ENCODE data around the gene SLC39A3. TPM values are rescaled to one million over a fixed set of nuclear protein-coding genes. Genes with fewer than 3 reads are reported as not detected.

SLC39A3 gene
- total and polyA plus RNA-seq, 2 of the 8 experiments (the other 6 are each of a cell fraction or from before 2014, with no cell fraction given): 33.0 to 52.9 TPM

- FAIRE-seq: no peak
- CTCF ChIA-PET (ENCODE audit: partially characterized antibody): interaction anchor here (0.9 to 1.3 kb wide), 5 partner anchors 11 to 424 kb away, joined by 3 to 5 read pairs (median 4); no protein-coding TSS in a partner anchor
Observed at GRCh38 chr19:2787115-2787514, 47.3 kb upstream of the SLC39A3 start.

More at GRCh38 chr19:2787115-2787514, 47.3 kb upstream of the SLC39A3 start:
- Histone ChIP-seq H3K4me3 (ENCODE audit: extremely low read depth in 1 of 4, insufficient read depth in 2 of 4, low read depth in 3 of 4, low read length in 4 of 4) (no peak overlapping the region), H3K18ac (ENCODE audit: extremely low read depth, low read length) (no peak overlapping the region), H3K4me2 (ENCODE audit: insufficient read depth in 1 of 2, low read depth in 2 of 2, low read length in 2 of 2) (no peak overlapping the region; a peak in 1 of 4 replicates), H2BK5ac (ENCODE audit: low read depth, low read length) (no peak overlapping the region), H2BK120ac (replicated peaks; ENCODE audit: low read depth, low read length) (no peak overlapping the region), H2BK12ac (ENCODE audit: low read depth, low read length) (no peak overlapping the region), H3K9me3 (ENCODE audit: insufficient read depth in 2 of 2, low read depth in 1 of 2, low read length in 1 of 2) (no peaks in the 10 kb centered on the region), H2BK20ac (ENCODE audit: low read length) (no peak overlapping the region), H3K4ac (replicated peaks; ENCODE audit: insufficient read length, low read depth, low read length) (no peak overlapping the region), H4K91ac (replicated peaks; ENCODE audit: insufficient read length, low read length) (no peak overlapping the region), H3K27me3 (replicated peaks in 1 of 4; ENCODE audit: control insufficient read depth in 3 of 4, extremely low read depth in 1 of 4, insufficient read depth in 3 of 4, low read length in 3 of 4) (no peaks in the 10 kb centered on the region), H4K20me1 (replicated peaks in 1 of 2; ENCODE audit: control insufficient read depth in 1 of 2, insufficient read depth in 2 of 2, low read length in 2 of 2) (peaks cover 4 to 27% of the 10 kb centered on the region in 2 experiments), H2BK15ac (ENCODE audit: low read length) (no peak overlapping the region), H4K8ac (ENCODE audit: extremely low read depth, insufficient read depth, low read length) (no peak overlapping the region), H3K4me1 (replicated peaks in 1 of 4; ENCODE audit: control insufficient read depth in 3 of 4, insufficient read depth in 4 of 4, low read length in 3 of 4) (peaks cover 0 to 4% (median 1%) of the 10 kb centered on the region in 4 experiments; a peak in 4 of 7 replicates), H3K23me2 (ENCODE audit: low read depth, low read length) (peaks cover 10% of the 10 kb centered on the region), H3K14ac (ENCODE audit: insufficient read length) (no peak overlapping the region), H3K56ac (replicated peaks; ENCODE audit: insufficient read length, low read depth, low read length) (no peak overlapping the region), H4K5ac (ENCODE audit: insufficient read length, low read depth, low read length) (no peak overlapping the region), H3K79me1 (ENCODE audit: low read depth, low read length) (peaks cover 10% of the 10 kb centered on the region), H3K9ac (replicated peaks in 1 of 4; ENCODE audit: extremely low read depth in 1 of 4, low read depth in 3 of 4, low read length in 3 of 4) (no peak overlapping the region), H2AK5ac (ENCODE audit: low read depth, low read length) (no peak overlapping the region), H2AFZ (ENCODE audit: low read length) (no peak overlapping the region), H3K79me2 (ENCODE audit: control insufficient read depth in 1 of 2, insufficient read depth in 2 of 2, low read length in 2 of 2) (peaks cover 14 to 54% of the 10 kb centered on the region in 2 experiments), H3K27ac (ENCODE audit: low read depth, low read length) (no peak overlapping the region), H3K23ac (ENCODE audit: insufficient read length) (no peak overlapping the region), H3K36me3 (ENCODE audit: control insufficient read depth in 2 of 4, insufficient read depth in 4 of 4, low read length in 3 of 4) (peaks cover 5 to 30% (median 14%) of the 10 kb centered on the region in 4 experiments; a peak in 7 of 8 replicates)
- TF ChIP-seq CTBP2 (IDR thresholded peaks at IDR 0.05; ENCODE audit: borderline replicate concordance, insufficient read depth, insufficient read length, low read length) (no peak), CREB1 (IDR thresholded peaks at IDR 0.05) (no peak), CHD2 (IDR thresholded peaks at IDR 0.05; ENCODE audit: low read length) (no peak), EGR1 (IDR thresholded peaks at IDR 0.05; ENCODE audit: borderline replicate concordance, low read depth, low read length) (no peak), RFX5 (IDR thresholded peaks at IDR 0.05; ENCODE audit: borderline replicate concordance, low read depth, low read length) (no peak), TEAD4 (IDR thresholded peaks at IDR 0.05; ENCODE audit: low read depth, low read length) (no peak), RXRA (IDR thresholded peaks at IDR 0.05; ENCODE audit: insufficient read depth, low read depth, low read length) (no peak)
- DNase-seq (ENCODE audit: low read depth in 1 of 2, low spot score in 2 of 2): no peak
- POLR2A ChIA-PET (ENCODE audit: partially characterized antibody): interaction anchor here (0.7 to 1.7 kb wide), 4 partner anchors 10 to 377 kb away, joined by 3 to 5 read pairs (median 3); no protein-coding TSS in a partner anchor
- 87% methylated on average over 8 of the region's 8 CpGs; no CpG with 5 or more reads in 1 of the 2 experiments for WGBS, 2 experiments (ENCODE audit: extremely low coverage in 1 of 2, insufficient coverage in 1 of 2, insufficient read length in 1 of 2, insufficient replicate concordance in 2 of 2, low coverage in 1 of 2, low lambda C conversion rate in 2 of 2, missing lambda C conversion rate in 1 of 2)

Measured in H1 (cell line).